KG1 (cell line): ENCODE results near the gene CPT1A.

Experiments used
- DNase-seq: peaks from one replicate; lab custom pipeline; 2025; lab: John Stamatoyannopoulos, UW

The CPT1A gene

GRCh38 chr11:68831124-68831523 lies 10.6 kb downstream of the CPT1A start:
- no peak for DNase-seq

- no peak for DNase-seq
Observed at GRCh38 chr11:68829581-68829980, 12.1 kb downstream of the CPT1A start.

DNA sequence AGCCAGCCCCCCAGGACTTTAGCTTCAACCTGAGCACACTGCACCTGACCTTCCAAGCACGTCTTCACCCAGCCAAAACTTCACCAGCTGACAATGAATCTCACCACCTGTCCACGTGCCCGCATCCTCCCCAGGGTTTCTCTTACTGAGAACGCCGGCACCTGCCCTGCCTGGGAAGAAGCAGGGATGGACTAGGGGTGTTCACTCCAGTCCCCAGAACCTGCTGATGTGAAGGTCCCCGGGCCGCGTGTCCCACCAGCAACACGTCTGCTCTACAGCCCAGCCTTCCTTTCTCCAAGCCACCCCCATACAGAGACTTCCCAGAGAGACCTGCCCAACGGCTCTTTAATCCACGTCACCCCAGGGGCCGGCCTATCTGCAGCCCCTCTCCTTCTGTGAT lies 12.8 kb downstream of the CPT1A start:
- DNase-seq, result no peak

- DNase-seq, result peak; percentile 85
Observed at GRCh38 chr11:68828155-68828931, 13.4 kb downstream of the CPT1A start.

DNA sequence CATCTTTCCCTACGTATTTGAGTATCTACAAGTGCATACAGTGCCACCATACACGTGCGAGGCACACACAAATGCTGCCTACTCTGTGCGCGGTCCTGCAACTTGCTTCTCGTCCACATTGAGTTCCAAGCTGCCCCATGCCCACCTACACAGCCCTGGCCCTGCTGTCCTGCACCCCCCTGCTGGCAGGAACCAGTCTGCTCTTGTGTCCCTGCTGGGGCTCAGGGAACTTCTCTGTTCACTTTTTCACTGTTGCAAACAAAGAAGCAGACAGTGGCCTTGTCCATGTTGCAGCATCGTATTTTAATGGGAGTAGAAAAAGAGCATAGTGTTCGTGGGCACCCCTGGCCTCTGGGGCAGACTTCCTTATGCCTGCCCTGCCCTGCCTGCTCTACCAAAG lies 14.0 kb downstream of the CPT1A start:
- no peak for DNase-seq

DNA sequence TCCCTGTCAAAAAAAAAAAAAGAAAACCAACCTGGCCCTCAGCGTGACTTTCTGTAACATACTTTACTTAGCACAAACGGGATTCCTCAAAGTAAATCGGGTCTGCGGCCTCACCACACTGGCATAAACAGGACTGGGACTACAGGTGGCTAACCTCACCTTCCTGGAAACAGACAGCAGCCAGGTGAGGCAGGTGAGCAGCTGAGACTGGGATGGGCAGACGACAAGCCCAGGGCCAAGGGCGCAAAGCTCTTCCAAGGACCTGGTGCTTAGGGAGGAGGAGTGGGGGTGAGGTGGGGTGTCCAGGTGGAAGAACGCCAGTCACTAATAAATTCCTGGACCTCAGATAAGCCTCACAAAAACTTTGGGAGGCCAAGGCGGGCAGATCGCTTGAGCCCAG lies 15.0 kb downstream of the CPT1A start:
- no peak for DNase-seq

- DNase-seq, result peak; percentile 32
Observed at GRCh38 chr11:68825571-68825970, 16.1 kb downstream of the CPT1A start.

GRCh38 chr11:68822546-68822945 lies 19.2 kb downstream of the CPT1A start:
- DNase-seq, result no peak

- no peak for DNase-seq
Observed at GRCh38 chr11:68821670-68822069, 20.0 kb downstream of the CPT1A start.

DNA sequence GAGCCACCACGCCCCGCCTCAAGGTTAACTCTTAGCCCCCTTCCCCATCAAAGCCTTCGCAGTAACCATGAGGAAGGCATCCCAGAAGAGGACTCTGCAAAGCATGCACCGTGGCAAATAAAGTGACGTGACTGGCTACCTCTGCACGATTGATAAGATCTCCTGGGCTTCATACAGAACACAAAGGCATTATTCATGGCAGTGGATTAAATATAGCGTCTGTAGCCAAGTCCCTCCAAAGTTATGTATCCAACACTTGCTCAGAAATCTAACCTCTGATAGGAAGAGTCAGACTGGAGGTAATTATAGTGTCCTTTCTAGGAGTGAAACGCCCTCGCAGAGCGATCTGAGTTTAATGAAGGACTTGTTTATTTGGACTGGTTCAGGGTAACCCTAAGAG lies 22.4 kb downstream of the CPT1A start:
- no peak for DNase-seq

DNA sequence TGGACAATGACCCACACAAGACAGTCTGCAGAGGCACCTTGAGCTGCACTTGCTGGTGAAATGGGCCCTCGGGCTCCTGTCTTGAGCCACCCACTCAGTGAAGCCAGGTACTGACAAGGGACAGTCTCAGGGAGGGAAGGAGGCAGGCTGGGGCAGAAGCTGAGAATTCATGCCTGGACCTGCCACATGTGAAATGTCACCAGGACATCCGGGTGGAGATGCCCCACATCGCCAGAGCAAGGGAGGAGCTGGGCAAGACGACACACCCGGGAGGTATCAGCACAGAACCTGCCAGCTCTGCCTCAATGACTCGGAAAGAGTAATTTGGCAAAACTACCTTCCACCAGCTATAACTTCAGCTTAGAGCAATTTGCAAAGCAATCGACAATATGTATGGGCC lies 23.5 kb downstream of the CPT1A start:
- no peak for DNase-seq

- no peak for DNase-seq
Observed at GRCh38 chr11:68817554-68817953, 24.2 kb downstream of the CPT1A start.

DNA sequence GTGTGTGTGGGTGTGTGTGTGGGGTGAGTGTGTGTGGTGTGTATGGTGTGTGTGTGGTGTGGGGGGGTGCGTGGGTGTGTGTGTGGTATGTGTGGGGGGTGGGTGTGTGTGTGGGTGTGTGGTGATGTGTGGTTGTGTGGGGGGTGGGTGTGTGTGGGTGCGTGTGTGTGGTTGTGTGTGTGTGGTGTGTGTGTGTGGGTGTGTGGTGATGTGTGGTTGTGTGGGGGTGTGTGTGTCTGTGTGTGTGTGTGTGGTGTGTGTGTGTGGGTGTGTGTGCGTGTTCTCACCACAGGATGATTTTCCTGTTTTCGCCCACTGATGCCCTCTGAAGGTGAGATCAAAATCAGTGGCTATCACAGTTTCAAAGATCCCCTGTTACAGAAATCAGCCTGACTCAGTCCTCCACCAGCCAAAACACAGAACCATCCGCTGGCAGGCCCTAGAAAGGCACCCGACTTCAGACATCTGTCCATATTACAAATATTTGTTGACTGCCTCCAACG lies 24.7 kb downstream of the CPT1A start:
- DNase-seq, result no peak

DNA sequence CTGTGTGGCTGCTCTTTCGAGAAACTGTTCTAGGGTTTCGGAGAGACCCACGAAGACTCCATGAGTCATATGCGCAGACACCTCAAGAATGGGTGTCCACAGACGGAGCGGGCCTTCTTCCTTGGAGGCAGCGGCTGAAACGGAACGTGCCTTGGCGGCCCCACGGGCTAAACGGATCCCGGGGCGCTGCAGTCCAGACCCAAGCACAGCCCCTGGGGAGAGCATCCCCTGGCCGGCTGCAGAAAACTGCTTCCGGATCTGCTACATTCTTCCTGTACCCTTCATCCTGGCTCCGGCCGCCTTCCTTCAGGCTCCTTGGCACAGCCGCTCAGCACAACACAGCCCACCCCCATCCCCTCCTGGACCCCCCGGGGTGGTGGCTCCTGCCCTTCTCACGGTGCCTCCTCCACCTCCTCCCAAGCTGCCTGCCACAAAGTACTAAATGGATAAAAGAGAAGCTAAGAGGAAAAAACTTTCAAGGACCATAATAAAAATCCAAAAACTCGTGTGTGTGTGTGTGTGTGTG lies 25.4 kb downstream of the CPT1A start:
- DNase-seq, result no peak

- DNase-seq, result no peak
Observed at GRCh38 chr11:68813773-68814172, 27.9 kb downstream of the CPT1A start.

DNA sequence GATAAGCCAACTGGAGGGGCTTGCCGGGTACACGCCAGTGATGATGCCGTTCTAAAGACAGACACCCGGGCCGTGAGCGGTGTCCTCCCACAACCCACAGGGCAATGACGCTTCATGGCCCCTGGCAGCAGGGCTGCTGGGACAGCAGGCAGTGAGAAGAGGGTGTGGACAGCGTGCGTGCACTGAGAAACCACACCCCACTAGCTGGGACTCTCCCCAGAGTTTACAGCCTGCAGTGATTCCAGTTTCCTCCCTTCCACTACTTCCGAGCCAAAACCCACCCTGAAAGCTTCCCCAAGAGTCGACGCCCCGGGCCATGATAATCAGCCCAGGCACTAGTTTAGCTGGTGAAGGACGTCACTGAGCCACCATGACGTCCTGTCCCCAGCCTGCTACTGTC lies 29.2 kb downstream of the CPT1A start:
- DNase-seq, result no peak

- no peak for DNase-seq
Observed at GRCh38 chr11:68810164-68810563, 31.6 kb downstream of the CPT1A start.

GRCh38 chr11:68809506-68809905 lies 32.2 kb downstream of the CPT1A start:
- DNase-seq, result no peak

- no peak for DNase-seq
Observed at GRCh38 chr11:68808787-68809186, 32.9 kb downstream of the CPT1A start.

DNA sequence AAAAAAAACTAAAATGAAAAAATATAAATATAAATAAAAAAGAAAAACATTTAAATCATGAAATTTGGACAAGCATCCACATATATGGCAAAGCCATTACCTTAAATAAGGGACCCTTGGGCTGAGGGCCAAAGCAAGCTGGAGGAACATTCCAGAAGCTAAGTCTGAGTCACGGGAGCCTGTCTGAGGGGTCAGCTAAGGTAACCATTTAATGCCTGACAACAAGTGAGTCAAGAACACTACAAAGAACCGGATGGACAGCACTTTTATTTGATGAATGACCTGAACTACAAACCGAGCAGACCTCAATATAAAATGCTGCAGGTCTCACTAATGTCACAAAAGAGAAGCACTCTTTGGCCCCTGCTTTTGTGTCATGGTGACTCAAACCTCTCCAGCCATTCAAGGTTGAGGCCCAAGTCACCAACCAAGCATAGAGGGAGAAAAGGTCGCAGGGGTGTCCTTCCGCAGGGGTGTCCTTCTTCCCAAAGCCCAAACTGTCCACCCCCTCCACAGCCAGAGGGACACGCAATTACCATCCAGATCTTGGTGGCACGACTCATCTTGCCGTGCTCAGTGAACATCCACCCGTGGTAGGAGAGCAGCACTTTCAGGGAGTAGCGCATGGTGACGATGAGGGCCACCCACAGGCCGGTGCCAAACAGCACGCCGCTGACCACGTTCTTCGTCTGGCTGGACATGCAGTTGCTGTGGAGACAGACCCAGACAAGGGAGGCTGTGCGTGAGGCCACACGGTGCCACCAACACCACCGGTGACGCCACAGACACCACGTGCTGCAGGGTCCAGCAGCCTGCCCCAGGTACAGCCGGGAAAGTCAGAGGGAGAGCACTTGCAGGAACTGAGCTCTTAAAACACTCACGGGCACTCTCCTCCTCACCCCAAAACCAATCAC lies 34.5 kb downstream of the CPT1A start:
- DNase-seq, result no peak

DNA sequence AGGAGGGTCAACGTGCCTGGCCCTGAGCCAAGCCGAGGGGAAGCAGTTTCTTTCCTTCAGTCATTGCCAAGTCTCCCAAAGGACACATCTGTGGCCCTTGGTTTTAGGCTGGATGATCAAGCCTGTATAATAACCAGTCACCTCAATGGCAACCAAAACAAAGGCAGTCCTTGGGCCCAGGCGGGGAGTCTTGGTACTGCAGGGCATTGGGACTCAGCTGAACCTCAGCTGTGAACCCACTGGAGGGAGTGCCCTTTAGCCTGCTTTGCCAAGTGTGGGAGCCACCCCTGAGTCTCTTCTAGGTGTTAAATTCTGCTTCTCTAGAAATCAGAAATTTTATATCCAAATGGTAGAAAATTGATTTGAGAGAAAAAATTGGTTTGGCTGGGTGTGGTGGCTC lies 36.9 kb downstream of the CPT1A start:
- DNase-seq, result no peak

GRCh38 chr11:68803766-68804165 lies 38.0 kb downstream of the CPT1A start:
- DNase-seq, result no peak
